Measurements from ENCODE around the gene FUT1.
"Not testable (repeated sequence)": the region's sequence is repeated elsewhere in the genome, so short reads cannot be mapped to it uniquely, and the experiment has no call there.

The FUT1 gene

GRCh38 chr19:48752496-48753365, at the start of gene FUT1:
Gene FUT1 (minus strand): TSS chr19:48752641. CDS start chr19:48751281, 1,360 bp downstream.
- FAIRE-seq = no peak

GRCh38 chr19:48799358-48800300, 47.2 kb upstream of the FUT1 start:
- FAIRE-seq = no peak

GRCh38 chr19:48798937-48799336, 46.5 kb upstream of the FUT1 start:
- no peak for FAIRE-seq

- no peak for FAIRE-seq
Measured at GRCh38 chr19:48797103-48797502, 44.7 kb upstream of the FUT1 start.

GRCh38 chr19:48796298-48797083, 44.0 kb upstream of the FUT1 start:
- no peak for FAIRE-seq

- FAIRE-seq = no peak
Measured at GRCh38 chr19:48795685-48796070, 43.2 kb upstream of the FUT1 start.

- FAIRE-seq = peak; percentile 87
Measured at GRCh38 chr19:48795055-48795684, 42.7 kb upstream of the FUT1 start.

- no peak for FAIRE-seq
Measured at GRCh38 chr19:48794291-48794690, 41.9 kb upstream of the FUT1 start.

- no peak for FAIRE-seq
Measured at GRCh38 chr19:48793271-48793670, 40.8 kb upstream of the FUT1 start.

GRCh38 chr19:48787331-48787730, 34.9 kb upstream of the FUT1 start:
- FAIRE-seq = not testable (repeated sequence)

- FAIRE-seq = not testable (repeated sequence)
Measured at GRCh38 chr19:48786422-48786821, 34.0 kb upstream of the FUT1 start.

- no peak for FAIRE-seq
Measured at GRCh38 chr19:48784527-48784926, 32.1 kb upstream of the FUT1 start.

GRCh38 chr19:48780631-48781391, 28.4 kb upstream of the FUT1 start:
- no peak for FAIRE-seq

- FAIRE-seq = no peak
Measured at GRCh38 chr19:48779636-48780035, 27.2 kb upstream of the FUT1 start.

- no peak for FAIRE-seq
Measured at GRCh38 chr19:48777720-48778119, 25.3 kb upstream of the FUT1 start.

GRCh38 chr19:48777139-48777538, 24.7 kb upstream of the FUT1 start:
- no peak for FAIRE-seq

- no peak for FAIRE-seq
Measured at GRCh38 chr19:48772503-48772953, 20.1 kb upstream of the FUT1 start.

- no peak for FAIRE-seq
Measured at GRCh38 chr19:48770734-48771472, 18.5 kb upstream of the FUT1 start.

- FAIRE-seq = no peak
Measured at GRCh38 chr19:48770266-48770665, 17.8 kb upstream of the FUT1 start.

GRCh38 chr19:48768994-48769713, 16.7 kb upstream of the FUT1 start:
- FAIRE-seq = no peak

Measured in TTC549 (cell line).